Activated CD8-positive, alpha-beta memory T cell treated with anti-CD3 and anti-CD28 coated beads, Interleukin-2, amount 50 U/mL, for 48 hours (primary cell): ENCODE data around the gene CLUH.

Source experiments
- DNase-seq: peaks from one replicate; pipeline ENCODE4 v3.0.0-alpha.2; 2020

CLUH gene

GRCh38 chr17:2711608-2712299 is at the start of gene CLUH:
Gene CLUH (minus strand): TSS chr17:2711764. CDS start chr17:2711661, 103 bp downstream.
- peak; percentile 99 for DNase-seq

DNA sequence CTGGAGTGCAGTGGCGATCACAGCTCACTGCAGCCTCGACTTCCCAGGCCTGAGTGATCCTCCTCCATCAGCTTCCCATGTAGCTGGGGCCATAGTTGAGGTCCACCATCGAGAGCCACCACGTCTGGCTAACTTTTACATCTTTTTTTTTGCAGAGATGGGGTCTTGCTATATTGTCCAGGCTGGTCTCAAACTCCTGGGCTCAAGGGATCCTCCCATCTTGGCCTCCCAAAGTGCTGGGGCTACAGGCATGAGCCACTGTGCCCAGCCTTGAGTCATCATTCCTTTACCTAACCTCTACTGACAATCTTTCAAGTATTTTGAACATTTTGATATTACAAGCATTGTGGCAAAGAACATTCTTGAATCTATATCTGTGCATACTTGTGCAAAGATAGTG is 47.3 kb upstream of the CLUH start:
- DNase-seq, result no peak

GRCh38 chr17:2755891-2756724 is 44.5 kb upstream of the CLUH start:
- DNase-seq, result no peak

GRCh38 chr17:2751491-2751890 is 39.9 kb upstream of the CLUH start:
- DNase-seq, result no peak

GRCh38 chr17:2750721-2751120 is 39.2 kb upstream of the CLUH start:
- DNase-seq, result no peak

- peak; percentile 90 for DNase-seq
Observed at GRCh38 chr17:2749784-2750181, 38.2 kb upstream of the CLUH start.

DNA sequence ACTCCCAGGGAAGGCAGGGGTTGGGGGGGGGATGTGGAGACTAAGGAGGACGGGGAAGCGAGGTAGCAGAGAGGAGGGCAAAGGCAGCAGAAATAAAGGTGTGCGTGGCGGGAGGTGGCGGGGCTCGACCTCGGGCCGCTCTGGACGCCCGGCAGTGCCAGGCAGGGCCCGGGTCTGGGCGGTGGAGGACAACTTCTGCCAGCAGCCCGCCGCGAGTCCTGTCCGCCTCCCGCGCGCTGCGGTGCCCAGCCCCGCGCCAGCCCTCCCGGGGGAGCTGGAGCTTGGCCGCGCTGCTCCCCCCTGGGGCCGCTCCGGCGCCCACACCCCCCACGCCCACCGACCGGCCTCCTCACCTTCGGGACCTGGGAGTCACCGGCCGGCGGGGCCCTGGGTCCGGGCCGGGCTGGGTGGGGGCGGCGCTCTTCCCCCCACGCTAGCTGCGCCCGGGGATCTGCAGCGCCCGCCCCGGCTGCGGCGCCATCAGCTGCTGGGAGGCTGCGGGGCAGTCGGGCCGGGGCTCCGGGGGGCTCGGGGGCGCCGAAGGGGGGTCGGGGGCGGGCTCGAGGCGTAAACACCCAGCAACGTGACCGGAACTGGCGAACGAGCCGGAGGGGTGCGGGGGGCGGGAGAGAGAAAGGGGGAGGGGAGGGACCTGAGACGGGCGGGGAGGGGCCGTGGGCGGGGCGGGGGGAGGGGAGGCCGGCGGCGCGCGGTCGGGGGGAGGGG is 37.7 kb upstream of the CLUH start, which contains the start of gene CCDC92B:
CCDC92B (minus strand) TSS at position 595 of the 726 bp plus-strand sequence. CDS start 14,507 bp downstream, outside the sequence.
- no peak for DNase-seq

- DNase-seq, result no peak
Observed at GRCh38 chr17:2745317-2746037, 33.9 kb upstream of the CLUH start.

DNA sequence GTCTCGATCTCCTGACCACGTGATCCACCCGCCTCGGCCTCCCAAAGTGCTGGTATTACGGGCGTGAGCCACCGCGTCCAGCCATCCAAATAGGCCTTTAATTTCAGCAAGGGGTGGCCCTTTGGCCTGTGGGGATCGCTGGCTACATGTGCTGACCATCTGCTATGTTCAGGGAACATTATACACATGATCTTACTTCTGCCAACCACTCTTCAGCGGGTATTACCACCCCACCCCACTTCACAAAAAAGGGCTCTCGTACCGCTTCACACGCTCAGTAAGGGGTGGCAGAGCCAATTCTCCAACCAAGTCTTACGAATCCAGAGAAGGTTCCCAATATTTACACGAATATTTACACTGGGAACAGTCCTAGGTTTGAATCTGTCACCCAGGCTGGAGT is 26.1 kb upstream of the CLUH start:
- no peak for DNase-seq

DNA sequence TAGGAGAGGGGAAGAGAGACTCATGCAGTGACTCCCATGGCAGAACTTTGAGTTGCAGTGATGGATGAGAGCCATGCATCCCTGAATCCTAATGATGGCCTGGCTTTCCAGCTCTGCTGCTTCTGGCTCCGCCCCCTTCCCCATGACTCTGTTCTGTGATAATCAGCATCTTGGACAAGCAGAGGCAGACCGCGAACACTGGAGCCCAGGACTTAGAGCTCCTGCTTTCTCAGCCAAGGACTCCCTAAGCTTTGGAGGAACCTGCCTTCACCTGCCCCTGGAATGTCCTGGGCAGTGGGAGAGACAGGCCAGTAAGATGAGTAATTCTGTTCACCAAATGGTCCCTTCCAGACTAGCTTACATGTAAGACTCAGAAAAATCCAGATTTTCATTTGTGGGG is 25.4 kb upstream of the CLUH start:
- DNase-seq, result no peak

GRCh38 chr17:2735896-2736295 is 24.3 kb upstream of the CLUH start:
- DNase-seq, result no peak

GRCh38 chr17:2734939-2735338 is 23.4 kb upstream of the CLUH start:
- DNase-seq, result no peak

- no peak for DNase-seq
Observed at GRCh38 chr17:2731807-2732206, 20.2 kb upstream of the CLUH start.

DNA sequence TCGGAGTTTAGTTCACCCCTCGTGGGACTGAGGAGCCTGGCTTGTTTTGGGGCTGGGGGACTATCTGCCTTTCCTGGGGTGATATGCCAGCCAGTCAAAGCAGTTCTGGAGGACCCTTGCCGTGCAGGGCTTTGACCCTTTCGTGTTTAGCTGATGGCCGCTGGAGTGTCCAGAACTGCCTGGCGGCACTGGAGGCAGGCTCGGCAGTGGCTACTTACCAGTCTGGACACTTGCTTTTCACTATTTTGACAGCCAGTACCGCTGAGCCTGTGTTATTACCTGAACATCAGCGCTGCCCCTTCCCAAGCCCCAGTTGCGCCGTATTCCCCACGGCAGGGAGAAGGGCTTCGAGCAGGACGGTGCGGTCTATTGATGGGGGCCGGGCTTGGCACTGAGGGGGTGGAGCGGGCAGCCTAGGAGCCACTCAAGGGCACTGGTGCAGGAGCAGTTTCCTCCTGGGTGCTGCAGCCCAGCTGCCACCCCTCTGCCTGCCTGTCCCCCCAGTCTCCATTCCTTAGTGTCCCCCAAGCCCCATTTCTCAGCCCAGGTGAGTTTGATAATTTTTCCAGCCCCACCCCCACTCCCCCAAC is 19.3 kb upstream of the CLUH start:
- no peak for DNase-seq

- DNase-seq, result peak; percentile 76
Observed at GRCh38 chr17:2724784-2725164, 13.2 kb upstream of the CLUH start.

DNA sequence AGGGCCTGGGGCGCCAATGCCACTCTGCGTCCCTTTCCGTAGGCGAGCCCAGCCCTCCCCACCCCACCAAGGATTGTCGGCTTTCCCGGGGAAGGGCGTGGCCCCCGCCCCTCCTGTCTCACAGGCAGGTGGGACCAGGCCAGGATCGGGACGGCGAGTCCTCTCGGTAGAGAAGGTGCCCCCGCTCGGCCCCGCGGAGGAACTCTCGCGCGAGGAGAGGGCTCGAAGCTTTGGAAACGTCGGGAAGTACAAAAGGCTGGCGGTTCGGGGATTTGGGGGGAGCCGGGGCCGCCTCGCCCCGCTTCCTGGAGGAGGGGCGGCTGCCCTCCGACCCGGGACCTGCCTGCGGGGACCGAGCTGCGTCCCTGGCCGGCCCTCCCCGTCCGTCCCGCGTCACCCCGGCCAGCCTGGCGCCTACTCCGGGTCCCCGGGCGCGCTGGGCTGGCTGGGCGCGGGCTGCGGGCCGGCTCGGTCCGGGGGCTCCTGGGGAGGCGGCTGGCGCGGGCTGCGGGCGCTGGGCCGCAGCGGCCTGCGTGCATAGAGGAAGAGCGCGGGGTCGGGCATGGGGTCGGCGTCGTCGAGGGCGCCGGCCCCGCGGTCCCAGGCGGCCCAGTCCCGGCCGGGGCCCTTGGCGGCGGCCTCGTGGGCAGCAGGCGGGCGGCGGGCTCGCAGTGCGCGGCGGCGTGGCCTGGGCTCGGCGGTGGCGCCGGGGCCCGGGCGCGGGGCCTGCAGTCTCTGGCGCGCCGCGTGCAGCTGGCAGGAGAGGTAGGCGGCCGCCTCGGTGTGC is 12.6 kb upstream of the CLUH start:
- DNase-seq, result no peak

GRCh38 chr17:2723505-2723996 is 12.0 kb upstream of the CLUH start:
- no peak for DNase-seq

DNA sequence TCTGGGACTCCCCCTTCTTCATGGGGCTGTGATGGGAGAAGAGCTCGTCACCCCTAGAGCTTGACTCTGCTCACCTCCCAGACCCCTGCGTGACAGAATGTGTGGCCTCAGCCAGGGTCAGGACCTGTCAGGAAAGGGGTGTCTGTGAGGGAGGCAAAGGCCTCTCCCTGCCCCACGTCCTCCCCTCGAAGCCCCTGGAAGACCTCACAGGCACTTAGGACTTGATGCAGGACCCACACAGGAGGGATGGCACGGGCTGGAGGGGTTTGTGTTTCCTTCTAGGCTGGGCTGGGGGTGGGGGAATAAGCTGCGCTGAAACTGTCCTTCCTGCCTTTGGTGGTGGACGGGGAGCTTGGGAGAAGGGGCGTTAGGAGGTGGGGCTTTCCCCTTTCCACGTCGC is 11.0 kb upstream of the CLUH start:
- no peak for DNase-seq

DNA sequence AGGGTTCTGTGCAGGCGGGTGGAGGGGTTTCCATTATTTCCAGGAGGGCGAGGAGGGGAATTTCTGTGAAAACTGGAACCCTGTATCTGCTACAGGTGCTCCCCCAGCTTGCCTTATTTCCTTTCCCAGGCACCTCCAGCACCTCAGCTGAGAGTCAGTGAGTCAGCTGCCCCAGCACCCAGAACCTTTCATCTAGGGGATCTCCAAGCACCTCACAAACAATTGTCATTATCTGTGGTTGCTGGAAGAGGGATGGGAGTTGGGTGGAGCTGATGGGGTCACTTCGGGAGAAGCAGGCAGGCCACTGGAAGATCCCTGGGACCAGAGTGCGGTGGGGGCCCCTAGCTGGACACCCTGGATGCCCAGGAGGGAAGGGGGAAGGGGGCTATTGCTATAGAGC is 10.0 kb upstream of the CLUH start:
- DNase-seq, result no peak

DNA sequence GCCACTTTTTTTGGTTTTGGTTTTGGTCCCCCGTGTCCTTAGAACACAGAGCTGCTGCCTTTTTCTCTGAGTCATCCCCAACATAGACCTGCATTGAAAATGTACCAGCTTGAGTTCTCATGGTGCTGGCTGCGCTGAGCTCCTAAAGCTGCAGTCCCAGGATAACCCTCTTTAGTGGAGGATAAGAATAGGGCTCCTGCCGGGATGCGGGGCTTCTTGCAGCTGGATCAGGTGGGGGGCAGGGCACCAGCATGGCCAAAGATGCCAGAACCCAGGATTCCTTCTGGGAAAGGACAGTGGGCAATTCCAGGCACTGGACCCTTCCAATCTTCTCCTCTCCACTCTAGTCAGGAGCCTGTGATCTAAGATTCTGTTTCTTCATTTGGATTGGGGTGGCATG is 8.3 kb upstream of the CLUH start:
- no peak for DNase-seq

- DNase-seq, result no peak
Observed at GRCh38 chr17:2718150-2718938, 6.8 kb upstream of the CLUH start.
